ENCODE measurements around the gene OR51B4.

Gene OR51B4

GRCh38 chr11:5288906-5289550, 12.7 kb downstream of the OR51B4 start:
- DNase-seq (ENCODE audit: low read depth): no peak
- TF ChIP-seq CTCF (IDR thresholded peaks at IDR 0.05; ENCODE audit: low read depth, low read length, missing control alignments): no peak
- no peak overlapping the region for H3K4me3 ChIP-seq (ENCODE audit: low read depth, low read length)
- in situ Hi-C loops (cut with HindIII; ENCODE audit: low sequenced_read_pairs): no loop called here

- no peak for DNase-seq (ENCODE audit: low read depth)
- in situ Hi-C loops (cut with HindIII; ENCODE audit: low sequenced_read_pairs): no loop called here
- no peak for TF ChIP-seq CTCF (IDR thresholded peaks at IDR 0.05; ENCODE audit: low read depth, low read length, missing control alignments)
- H3K4me3 ChIP-seq (ENCODE audit: low read depth, low read length): no peak overlapping the region
Measured at GRCh38 chr11:5288108-5288905, 13.4 kb downstream of the OR51B4 start.

GRCh38 chr11:5286901-5287300, 14.8 kb downstream of the OR51B4 start:
- in situ Hi-C loops (cut with HindIII; ENCODE audit: low sequenced_read_pairs): no loop called here
- DNase-seq (ENCODE audit: low read depth): no peak
- H3K4me3 ChIP-seq (ENCODE audit: low read depth, low read length): no peak overlapping the region
- TF ChIP-seq CTCF (IDR thresholded peaks at IDR 0.05; ENCODE audit: low read depth, low read length, missing control alignments): no peak

- in situ Hi-C loops (cut with HindIII; ENCODE audit: low sequenced_read_pairs): no loop called here
- H3K4me3 ChIP-seq (ENCODE audit: low read depth, low read length): no peak overlapping the region
- no peak for TF ChIP-seq CTCF (IDR thresholded peaks at IDR 0.05; ENCODE audit: low read depth, low read length, missing control alignments)
- DNase-seq (ENCODE audit: low read depth): no peak
Measured at GRCh38 chr11:5286351-5286750, 15.4 kb downstream of the OR51B4 start.

GRCh38 chr11:5285703-5286340, 15.9 kb downstream of the OR51B4 start:
- in situ Hi-C loops (cut with HindIII; ENCODE audit: low sequenced_read_pairs): no loop called here
- H3K4me3 ChIP-seq (ENCODE audit: low read depth, low read length): no peak overlapping the region
- DNase-seq (ENCODE audit: low read depth): no peak
- no peak for TF ChIP-seq CTCF (IDR thresholded peaks at IDR 0.05; ENCODE audit: low read depth, low read length, missing control alignments)

- H3K4me3 ChIP-seq (ENCODE audit: low read depth, low read length): no peak overlapping the region
- no peak for TF ChIP-seq CTCF (IDR thresholded peaks at IDR 0.05; ENCODE audit: low read depth, low read length, missing control alignments)
- in situ Hi-C loops (cut with HindIII; ENCODE audit: low sequenced_read_pairs): no loop called here
- no peak for DNase-seq (ENCODE audit: low read depth)
Measured at GRCh38 chr11:5284637-5285036, 17.1 kb downstream of the OR51B4 start.
